ENCODE measurements around the gene ISL2.

DNA sequence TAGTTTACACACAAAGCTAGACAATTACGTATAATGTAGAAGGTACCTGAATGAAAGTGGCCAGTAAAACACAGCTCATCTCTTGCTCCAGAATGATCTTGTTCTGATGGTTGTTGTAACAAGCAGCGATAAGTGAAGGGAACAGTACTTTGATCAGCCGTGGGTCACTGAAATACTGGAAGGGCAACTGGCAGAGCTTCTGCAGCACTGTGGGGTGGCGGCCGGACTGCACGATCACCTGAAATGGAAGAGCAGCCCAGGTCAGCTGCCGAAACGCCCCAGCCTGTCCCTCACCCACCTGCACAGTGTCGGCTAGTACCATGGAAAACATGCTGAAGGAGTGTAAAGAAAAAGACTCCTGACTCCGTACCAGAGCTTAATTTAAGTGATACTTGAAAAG lies 17.3 kb downstream of the ISL2 start:
- TF ChIP-seq, protein P1, sequence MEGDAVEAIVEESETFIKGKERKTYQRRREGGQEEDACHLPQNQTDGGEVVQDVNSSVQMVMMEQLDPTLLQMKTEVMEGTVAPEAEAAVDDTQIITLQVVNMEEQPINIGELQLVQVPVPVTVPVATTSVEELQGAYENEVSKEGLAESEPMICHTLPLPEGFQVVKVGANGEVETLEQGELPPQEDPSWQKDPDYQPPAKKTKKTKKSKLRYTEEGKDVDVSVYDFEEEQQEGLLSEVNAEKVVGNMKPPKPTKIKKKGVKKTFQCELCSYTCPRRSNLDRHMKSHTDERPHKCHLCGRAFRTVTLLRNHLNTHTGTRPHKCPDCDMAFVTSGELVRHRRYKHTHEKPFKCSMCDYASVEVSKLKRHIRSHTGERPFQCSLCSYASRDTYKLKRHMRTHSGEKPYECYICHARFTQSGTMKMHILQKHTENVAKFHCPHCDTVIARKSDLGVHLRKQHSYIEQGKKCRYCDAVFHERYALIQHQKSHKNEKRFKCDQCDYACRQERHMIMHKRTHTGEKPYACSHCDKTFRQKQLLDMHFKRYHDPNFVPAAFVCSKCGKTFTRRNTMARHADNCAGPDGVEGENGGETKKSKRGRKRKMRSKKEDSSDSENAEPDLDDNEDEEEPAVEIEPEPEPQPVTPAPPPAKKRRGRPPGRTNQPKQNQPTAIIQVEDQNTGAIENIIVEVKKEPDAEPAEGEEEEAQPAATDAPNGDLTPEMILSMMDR (IDR thresholded peaks at IDR 0.05): no peak
- TF ChIP-seq POLR2A (IDR thresholded peaks at IDR 0.05): no peak

All from testis (tissue), 2 donors.